HG02884 (cell line): ENCODE measurements around the gene GSTM4.

ENCODE experiments used
- ATAC-seq: cut with Tn5 transposase; IDR thresholded peaks from one replicate; pipeline ENCODE4 v1.9.1; 2021; ENCODE audit warnings: mild to moderate bottlenecking, moderate library complexity; ENCODE audit not compliant: unreplicated experiment

The GSTM4 gene

DNA sequence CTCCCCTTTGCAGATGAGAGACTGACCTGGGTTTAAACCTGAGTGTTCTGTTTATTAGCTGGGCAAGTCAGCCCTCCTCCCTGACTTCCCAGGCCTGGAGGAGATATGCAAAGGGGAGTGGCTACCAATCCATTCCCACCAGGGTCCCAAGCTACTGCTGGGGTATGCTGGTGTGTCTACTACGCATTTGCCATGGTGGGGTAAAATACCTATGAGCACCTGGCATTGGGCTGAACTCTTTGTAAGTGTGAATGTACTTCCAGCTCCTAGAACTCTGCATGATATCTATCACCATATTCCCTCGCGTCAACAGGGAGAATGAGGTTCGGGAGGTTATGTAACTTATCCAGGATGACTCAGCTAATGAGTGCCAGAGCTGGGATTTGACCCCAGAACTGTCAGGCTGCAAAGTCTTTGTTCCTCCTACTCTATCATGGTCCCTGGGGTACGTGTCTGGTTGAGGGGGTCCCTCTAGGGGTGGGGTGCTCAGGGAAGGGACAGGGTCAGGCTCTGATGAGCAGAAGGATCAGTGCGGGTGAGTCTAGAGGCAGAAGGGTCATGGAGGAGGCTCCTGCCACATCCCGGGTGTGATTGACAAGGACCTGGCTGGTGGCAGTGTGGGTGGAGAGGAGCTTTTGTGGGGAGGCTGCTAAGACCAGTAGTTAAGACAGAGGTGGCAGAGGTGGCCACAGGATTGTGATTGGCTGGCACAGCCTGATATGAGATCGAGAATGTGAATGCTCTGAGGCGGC lies 19.5 kb upstream of the GSTM4 start:
- no peak for ATAC-seq

DNA sequence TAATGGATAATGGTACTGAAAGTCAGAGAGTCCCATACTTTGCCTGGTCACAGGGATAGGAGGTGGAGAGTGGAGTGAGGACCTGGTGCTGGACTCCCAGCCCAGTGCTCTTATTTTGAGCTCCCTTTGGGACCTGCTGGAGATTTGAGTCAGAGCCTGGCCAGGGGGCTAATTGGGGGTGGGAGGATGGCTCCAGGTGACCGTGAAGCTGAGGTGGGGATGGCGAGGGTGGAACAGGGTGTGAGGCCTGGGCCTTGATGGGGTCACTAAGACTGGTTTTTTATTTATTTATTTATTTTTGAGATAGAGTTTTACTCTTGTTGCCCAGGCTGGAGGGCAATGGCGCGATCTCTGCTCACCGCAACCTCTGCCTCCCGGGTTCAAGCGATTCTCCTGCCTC lies 18.5 kb upstream of the GSTM4 start:
- no peak for ATAC-seq

DNA sequence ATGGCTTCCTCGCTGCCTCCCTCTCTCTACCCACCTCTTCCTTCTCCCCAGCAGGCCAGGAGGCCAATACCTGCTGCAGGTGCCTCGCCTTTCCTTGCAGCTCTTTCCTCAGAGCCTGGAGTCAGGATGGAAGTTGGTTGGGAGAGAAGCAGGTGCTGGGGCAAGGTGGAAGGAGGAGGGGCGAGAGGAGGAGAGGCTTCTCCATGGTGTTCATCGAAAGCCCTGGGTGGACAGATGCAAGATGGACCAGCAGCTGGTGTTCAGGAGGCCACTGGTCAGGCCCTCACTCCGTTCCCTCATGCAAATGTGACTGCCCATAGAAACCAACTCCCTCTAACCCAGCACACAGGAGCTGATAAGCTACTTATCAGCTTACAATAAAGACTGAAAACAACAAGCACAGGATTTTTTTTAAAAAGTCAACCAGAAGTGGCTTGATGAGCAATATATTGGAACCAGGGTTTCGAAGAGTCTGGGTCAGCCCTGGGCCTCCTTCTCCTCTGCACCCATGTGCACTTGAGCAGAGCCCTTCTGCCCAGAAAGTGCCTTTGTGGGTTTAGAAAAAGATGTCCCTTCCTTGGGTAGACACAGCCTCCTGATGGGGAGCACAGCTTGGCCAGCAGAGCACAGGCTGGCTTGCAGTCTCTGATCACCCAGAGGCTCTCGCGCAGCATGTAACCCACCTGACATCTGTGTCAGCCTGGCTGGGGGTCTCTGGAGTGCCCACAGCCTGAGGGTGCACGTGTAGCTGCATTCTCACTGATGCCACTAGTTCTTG lies 16.6 kb upstream of the GSTM4 start:
- ATAC-seq, result no peak

DNA sequence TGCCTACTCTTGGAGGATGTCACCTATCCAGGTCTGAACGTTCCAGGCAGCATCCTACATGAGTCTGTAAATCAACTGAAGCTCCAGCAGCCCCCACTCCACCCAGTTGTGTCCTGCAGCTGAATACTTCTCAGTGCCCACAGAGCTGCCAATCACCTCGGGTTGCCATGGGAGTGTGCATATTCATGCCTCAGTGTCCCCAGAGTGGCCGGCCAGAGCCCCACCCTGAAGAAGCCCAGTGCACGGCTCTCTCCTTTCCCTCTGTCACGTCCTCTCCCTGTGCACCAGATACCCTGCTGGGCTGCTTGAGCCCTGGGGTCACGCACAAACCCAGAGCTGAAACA lies 16.1 kb upstream of the GSTM4 start:
- ATAC-seq, result no peak

DNA sequence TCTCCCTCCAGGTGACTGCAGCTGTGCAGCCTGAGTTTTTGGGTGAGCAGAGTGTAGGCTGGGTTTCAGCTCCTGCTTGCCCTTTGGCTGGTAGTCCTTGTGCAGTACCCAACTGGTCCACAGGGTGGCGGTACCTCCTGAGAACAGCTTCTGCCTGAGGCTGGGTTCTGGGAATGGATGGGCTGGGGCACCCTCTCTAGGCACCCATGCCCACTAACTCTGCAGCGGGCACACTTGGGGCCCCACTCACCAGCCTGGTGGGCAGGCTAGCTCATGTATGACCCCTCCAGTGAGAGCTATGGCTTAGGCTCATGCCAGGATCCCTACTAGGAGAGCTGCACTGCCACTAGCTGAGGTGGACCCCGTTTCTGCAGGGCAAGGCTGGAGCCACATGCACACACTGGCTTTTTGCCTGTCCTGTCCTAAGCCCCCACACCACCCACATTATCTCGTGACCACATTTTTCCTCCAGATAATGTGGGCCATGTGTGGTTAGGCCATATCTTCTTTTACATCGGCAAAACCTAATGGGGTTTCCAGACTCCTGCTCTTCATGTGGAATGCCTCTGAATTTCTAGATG lies 15.5 kb upstream of the GSTM4 start:
- no peak for ATAC-seq

DNA sequence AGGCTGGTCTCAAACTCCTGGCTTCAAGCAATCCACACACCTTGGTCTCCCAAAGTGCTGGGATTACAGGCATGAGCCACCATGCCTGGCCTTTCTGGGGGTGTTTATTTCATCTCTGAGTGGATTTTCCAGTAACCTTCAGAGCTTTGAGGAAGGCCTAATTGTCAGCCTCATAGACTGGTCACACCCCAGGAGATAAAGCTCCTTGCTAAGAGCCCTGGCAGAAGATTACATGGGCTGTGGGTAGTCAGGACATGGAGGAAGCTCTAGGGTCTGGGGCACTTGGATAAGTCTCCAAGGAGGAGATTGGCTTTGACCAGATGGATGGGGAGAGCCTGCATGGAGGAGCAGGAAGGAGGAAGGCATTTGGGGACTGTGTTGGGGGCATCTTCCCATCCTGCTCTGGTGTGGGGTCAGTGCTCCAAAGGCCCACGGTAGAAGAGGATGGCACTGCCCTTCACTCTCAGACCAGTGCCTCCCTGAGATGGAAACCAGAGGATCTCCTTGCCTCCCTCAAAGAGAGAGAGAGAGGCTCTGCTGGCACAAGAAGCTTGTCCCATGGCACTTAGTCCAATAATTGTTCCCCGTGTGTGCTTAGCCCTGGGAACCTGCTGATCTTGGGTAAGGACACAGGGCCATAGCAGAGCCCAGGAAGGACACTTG lies 14.7 kb upstream of the GSTM4 start:
- no peak for ATAC-seq

DNA sequence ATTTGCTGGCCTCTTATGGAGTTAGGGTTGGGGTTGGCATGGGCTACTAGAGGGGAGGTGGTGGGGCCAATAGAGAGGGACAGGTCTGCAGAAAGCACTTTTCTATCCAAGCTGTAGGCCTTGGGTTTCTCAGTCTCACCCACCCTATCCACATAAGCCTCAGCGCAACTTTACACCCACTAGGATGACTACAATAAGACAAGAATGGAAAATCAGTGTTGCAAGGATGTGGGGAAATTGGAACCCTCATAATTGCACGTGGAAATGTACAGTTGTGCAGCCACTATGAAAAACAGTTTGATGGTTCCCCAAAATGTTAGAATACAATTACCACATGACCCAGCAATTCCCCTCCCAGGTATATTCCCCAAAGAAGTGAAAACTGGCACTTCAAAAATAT lies 14.0 kb upstream of the GSTM4 start:
- no peak for ATAC-seq

DNA sequence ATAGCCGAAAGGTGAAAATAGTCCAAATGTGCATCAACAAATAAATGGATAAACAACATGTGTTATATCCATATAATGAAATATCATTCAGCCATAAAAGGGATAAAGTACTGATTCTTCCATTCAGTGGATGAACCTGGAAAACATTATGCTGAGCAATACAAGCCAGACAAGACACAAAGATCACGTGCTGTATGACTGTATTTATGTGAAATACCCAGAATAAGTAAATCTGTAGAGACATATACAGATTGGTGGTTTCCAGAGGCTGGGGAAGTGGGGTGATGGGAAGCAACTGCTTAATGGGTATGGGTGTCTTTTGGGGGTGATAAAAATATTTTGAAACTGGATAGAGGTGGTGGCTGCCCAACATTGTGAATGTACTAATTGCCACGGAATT lies 13.3 kb upstream of the GSTM4 start:
- no peak for ATAC-seq

DNA sequence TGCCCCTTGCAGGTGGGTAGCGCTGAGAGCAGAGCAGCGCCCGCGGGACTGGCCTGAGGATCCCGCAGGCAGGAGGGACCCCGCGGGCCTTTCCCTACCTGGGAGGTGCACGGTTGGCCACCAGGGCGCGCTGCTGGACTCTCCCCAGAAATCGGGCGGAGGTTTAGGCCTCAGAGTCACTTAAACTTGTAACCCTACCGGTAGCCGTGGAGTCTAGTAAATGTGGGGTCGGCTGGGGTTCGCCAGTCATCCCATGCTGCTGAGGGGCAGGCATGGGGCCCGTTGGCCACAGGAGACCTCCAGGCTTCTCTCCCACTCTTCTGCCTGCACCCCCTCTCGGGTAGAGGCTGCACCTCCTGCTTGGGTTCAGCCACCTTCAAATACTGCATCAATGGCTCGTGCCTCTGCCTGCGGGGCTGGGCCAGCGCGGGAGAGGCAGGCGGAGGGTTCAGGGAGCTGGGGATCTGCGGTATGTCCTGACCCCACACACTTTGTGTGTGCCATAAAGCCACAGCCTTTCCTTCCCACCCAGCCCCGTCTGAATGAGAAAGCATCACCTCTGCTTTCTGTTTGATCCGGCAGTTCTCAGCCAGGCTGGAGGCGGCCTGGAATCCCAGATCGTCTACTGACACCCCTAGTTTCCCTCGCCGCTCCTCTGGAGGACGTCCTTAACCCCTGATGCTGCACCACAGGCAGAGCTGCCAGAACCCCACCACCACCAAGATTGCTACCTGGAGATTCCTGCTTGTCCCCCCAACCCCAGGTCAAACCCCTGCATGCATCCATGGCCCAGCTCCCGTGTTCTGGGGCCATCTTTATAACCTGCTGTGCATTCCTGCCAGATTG lies 12.3 kb upstream of the GSTM4 start:
- peak; percentile 96 for ATAC-seq

DNA sequence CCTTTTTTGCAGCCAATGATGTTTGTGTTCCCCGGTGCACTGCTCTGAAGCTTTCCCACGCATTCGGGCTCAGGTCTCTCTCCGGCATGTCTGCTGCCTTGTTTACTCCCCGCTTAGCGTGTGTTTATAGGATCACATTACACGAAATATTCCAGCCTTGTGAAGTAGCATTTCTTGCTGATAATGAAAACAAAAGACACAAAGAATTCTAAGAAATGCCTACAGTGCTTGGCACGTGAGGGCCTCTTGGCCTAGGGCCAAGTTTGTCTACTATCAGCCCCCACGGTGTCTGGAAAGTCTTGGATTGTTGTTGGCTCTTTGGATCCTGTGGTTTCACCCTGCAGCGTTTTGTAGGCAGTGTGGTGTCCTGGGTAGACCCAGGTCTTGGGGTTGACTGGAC lies 11.2 kb upstream of the GSTM4 start:
- no peak for ATAC-seq

DNA sequence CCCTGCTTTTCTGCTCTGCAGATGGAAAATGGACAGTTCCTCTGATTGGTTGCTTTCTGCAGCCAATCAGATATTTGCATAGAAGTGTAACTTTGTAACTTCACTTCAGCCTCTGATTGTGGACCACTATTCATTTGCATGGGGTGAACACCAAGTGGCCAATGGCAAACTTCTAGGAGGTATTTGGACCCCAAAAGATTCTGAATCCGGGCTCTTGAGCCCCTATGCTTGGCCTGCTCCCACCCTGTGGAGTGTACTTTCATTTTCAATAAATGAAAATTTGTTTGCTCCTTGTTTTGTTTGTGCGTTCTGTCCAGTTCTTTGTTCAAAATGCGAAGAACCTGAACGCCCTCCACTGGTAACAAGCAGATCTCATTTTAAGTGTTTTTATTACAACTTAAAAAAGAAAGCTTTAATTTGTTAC lies 6.4 kb upstream of the GSTM4 start:
- no peak for ATAC-seq

DNA sequence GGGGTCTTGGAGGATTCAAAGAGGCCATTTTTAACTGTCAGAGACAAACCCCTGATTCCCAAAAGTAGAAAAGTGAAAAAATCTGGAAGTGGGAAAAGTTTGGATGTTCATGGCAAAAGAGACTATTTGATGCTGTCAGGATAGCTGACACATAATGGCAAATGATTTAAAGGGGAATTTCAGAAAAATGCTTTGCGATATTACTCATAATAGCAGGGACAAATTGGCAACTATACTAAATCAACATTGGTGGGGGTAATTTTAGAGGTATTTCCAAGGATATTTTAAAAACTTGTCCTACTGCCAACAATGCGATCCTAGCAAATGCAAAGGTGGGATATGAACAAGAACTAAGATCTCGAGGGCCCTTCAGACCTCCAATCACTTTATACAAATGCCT lies 5.3 kb upstream of the GSTM4 start:
- no peak for ATAC-seq

DNA sequence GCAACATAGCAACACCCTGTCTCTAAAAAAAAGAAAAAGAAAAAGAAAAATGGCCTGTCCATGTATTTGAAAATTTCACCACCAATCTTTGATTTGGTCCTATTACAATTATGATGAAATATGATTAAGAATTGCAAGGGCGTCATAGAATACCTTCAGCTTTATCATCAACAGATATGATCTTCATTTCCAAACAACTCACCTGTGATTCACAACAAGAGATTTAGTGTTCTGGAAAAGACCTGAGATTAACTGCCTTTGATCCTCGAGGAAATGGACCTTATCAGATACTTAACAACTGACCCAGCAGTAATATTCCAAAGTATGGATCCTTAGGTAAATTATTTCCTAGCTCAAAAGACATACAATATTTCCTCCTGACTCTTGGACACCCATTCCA lies 3.5 kb upstream of the GSTM4 start:
- ATAC-seq, result no peak

DNA sequence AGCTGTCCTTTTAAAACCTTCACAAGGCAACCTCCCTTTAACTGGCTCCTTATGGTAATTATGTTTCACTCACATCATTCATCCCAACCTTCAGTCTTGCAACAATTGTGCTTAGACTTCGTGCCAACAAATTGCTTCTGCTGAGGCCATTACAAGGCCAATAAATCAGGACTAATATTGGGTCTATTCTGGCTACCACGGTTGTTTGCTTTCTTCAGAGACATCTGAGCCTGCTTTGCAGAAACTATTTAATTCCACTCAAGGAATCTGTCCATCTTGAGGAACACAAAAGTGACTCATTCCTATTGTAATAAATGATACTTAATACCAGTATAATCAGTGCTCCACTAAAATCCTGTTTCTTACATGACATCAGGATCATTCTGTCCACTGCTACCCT lies 2.6 kb upstream of the GSTM4 start:
- no peak for ATAC-seq

DNA sequence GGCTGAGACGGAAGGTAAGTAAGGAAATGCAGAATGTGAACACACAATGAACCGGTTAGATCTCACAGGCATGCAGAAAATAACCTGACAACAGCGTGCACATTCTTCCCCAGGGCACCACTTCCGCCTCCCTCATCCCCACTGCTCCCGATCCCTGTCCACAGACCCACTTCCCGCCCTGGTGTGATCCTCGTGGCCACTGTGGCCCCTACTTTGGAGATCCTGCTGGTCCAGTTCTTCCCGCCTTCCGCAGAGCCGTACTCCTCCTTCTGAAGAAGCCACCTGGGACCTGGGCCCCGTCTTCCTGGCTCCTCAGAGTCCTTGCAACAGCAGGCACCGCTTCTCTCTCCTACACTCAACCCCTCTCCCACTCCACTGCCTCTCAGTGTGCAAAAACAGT lies 1.4 kb upstream of the GSTM4 start:
- ATAC-seq, result no peak

DNA sequence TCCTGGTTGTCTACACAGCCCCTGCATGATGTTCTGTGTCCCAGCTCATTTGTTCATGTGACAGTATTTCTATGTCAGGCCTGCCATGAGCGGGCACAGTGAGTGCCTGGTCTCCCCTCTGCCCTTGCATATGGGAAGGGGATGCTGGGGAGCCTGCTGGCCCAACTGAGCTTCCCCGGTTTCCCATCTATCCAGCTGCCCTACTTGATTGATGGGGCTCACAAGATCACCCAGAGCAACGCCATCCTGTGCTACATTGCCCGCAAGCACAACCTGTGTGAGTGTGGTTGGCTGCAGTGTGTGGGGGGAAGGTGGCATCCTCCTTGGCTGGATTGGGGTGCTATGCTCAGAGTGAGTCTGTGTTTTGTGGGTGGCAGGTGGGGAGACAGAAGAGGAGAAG lies 1.5 kb downstream of the GSTM4 start:
- no peak for ATAC-seq

DNA sequence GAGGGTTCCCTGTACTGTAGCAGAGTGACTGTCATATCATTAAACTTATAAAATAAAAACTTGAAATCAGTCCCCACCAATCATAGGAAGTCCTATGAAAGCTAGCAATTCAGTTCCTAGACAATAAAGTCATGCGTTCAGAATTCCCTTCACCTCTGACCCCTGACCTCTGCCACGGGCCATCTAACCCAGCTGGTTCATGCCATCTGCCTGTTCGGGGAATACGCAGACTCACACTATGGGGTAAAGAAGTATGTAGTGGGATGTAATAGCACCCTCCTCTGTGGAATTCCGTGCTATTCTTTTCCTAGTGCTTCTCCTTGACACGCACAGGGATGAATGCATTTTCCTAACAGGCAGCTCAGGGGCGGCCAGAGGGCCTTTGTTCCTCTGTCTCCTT lies 2.1 kb downstream of the GSTM4 start:
- ATAC-seq, result no peak

DNA sequence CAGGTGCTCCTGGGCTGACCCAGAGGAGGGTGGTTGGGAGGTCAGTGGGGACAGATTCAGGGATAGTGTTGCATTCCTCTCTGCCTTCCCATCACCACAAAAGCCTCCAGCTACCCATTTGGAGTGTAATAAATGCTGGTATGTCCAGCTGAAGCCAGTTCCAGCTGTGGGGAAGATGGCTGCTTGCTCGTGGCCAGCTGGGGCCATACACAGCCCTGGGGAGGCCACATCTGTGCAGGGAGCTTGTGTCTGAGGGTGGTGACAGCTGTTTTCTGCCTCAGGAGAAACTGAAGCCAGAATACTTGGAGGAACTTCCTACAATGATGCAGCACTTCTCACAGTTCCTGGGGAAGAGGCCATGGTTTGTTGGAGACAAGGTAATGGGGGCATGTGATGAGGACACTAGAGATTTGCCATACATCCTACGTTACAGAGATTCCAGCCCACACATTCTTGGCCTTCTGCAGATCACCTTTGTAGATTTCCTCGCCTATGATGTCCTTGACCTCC lies 2.7 kb downstream of the GSTM4 start:
- ATAC-seq, result no peak

DNA sequence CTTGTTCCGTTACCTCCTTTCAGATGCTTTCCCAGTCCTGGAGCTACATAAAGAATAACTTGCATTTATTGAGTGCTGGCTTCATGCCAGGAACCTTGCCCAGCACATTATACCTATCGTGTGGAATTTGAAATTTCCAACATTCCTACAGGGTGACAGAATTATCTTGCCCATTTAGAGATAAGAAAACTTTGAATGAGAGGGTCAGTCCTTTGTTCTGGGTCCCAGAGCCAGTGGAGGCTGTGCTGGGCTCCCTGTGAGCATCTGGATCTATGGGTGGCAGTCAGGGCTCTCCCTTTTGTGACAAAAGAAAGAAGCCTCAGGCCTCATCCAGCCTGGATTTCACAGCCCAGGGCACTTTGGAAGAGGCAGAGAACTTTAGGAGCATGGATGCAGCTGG lies 3.2 kb downstream of the GSTM4 start:
- ATAC-seq, result no peak

DNA sequence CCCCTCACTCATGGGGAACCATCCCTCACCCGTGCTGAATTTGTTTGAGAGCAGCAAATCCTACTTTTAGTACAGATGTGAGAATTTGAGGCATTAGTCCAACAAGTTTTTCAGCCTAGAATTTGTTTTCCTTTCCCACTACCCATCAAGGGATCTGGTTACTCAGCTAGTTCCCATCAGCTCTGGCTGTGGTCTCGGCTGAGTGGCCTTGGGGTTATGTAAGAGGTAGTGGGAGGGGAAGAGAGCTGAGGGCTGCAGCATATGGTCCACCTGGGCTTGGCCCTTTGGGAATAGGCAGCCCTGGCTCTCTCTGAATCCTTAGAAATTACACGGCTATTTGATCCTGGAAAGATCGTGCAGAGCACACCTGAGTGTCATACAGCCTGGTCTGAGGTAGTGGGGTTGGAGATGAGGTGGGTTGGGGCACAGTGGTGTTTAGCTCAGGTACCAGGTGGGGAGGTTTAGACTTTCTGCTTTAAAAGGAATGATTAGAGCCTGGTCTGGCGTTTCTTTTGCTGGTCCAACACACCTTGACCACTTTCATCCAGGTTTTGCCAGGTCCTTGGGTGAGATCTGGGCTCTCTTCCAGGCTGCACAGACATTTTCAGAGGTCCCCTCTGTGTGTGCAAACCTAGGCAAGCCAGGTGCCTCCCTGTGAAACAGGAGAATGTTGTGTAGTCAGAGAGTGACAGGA lies 4.2 kb downstream of the GSTM4 start:
- ATAC-seq, result no peak
